DMS114 treated with DMSO at 0.1 percent for 48 hours (cell line): ENCODE measurements around the gene IVNS1ABP.
A peak's percentile ranks its signal among the peaks of the same experiment; 100 is the strongest.
"Not testable (repeated sequence)": the region's sequence is repeated elsewhere in the genome, so short reads cannot be mapped to it uniquely, and the experiment has no call there.

Experiments
- DNase-seq: peaks from one replicate; lab custom pipeline; 2025; ENCODE audit not compliant: unreplicated experiment; lab: John Stamatoyannopoulos, UW

Gene IVNS1ABP

DNA sequence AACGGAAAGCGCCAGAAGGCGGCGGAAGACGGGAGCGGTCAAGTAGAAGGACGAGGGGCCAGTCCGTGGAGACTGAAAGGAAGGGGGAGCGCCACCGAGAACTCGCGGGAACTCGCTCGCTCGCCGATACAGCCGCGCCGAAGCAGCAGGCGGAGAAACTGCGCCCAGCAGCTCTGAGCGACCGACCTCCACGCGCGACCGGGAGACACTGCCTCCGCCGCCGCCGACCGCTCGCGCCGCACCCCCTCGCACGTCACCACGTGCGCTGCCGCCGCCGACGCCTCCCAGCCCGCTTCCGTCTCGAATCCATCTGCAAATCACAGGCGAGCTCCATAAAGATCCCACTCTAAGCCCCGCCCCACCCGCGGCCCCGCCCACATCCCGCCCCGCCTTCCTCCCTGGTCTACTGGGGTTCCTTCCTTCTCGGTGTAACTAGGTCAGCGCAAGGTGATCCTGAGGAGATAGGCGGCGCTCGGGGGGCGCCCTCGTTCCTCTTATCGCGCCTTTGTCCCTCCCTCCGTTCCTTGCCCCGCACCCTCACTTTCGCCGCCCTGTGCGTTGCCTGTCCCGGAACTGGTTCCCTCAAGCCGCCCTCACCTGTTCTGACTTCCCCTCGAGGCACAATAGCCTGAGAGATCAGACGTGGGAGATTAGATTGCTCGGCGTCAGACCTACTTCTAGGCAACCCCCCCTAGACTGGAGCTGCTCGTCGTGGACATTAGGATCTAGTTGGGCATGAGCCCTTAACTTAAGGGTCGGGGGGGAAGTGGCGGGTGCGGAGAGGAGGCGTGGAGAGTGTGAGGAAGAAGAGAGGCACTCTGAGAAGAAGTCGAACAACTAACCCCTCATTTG is at the start of gene IVNS1ABP:
TSS of gene IVNS1ABP (minus strand) at position 210 of the 852 bp plus-strand sequence. CDS start 7,750 bp downstream, outside the sequence.
- DNase-seq, result peak; percentile 85

- no peak for DNase-seq
These were observed 48.9 kb upstream of the IVNS1ABP start for GRCh38 chr1:185365951-185366350.

GRCh38 chr1:185364528-185364927 is 47.5 kb upstream of the IVNS1ABP start:
- DNase-seq, result not testable (repeated sequence)

GRCh38 chr1:185363205-185363604 is 46.2 kb upstream of the IVNS1ABP start:
- DNase-seq, result no peak

- DNase-seq, result no peak
These were observed 43.7 kb upstream of the IVNS1ABP start for GRCh38 chr1:185360714-185361113.

DNA sequence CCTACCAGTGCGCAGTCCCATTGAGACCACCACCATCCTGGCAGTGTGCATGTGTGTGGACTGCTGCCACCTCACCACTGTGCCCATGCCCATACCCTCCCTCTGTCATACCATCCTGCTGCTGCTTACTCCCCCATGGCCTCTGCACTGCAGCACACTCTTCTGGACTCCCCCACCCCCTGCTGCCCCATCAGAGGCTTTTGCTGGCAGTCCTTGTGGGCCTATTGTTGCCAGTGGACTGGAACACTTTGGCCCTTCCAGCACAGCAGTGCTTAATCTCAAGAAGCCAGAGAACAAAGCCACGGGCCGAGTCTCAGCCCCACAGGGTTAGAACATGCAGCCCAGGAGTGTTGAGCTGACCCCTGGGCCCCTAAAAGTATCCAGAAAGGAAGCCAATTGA is 41.9 kb upstream of the IVNS1ABP start:
- no peak for DNase-seq

GRCh38 chr1:185355947-185356346 is 38.9 kb upstream of the IVNS1ABP start:
- no peak for DNase-seq

DNA sequence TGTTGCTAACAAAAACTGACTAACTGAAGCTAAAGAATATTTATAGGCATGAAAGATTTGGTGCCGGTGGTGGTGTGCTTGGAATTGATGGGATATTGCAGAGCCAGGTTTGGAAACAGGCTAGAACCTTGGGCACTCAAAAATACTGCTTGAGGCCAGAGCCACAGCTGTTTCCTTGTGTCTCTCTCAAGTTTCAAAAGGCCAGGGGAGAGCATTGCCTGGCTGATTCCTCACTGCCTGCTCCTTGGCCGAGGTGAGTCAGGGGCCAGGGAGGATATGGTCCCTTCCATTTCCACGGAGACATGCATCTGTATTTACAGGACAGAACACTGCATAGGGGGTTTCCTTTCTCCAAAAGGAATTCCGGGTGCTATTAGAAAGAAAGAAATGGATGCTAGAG is 36.1 kb upstream of the IVNS1ABP start:
- no peak for DNase-seq

DNA sequence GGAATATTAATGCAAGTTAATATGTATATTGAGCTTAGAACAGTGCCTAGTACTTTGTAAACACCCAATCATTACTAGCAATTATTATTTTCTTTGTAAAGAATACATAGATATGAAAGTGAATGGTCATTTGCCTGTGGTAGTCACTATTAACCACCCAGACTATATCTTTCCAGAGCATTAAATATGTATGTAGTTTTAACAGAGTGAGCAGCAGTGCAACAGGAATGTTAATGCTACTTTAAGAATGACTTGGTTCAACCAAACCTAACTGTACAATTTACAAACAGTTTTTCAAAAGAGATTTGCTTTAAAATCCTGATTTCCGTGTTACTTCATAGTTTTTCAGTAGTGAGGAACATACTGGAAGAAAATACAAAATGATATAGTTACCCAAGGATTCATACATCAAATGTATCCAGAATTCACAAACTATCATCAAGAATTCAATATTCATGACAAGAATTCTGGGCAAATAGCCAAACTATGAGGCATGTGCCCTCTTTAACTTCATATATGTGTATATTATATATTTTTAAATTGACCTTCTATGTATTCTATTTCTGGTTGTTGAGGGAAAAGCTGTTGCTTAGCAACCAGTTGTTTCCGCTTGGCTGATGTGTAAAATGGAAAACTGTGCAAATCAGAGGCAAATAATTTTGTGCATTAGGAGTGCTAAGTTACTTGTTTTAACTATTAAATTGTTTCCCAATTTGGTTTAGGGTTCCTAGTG is 34.9 kb upstream of the IVNS1ABP start:
- no peak for DNase-seq

DNA sequence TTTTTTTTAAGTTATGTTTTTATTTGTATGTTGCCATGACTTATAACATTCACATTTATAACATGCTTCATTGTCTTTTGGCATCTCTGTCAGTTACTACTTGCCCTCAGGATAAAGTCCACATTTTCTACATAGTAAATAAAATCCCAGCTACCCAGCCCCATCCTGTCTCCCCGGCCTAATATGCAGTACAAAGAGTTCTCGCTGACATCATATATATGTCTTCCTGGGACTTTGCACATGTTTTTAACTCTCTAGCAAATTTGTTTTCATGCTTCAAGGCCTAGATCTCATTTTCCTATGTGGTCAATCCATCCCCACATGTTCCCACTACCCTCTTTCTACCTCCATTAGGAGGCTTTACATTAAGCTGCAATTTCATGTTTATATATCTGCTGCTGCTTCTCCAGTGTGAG is 33.0 kb upstream of the IVNS1ABP start:
- no peak for DNase-seq

GRCh38 chr1:185349556-185349955 is 32.5 kb upstream of the IVNS1ABP start:
- DNase-seq, result no peak

DNA sequence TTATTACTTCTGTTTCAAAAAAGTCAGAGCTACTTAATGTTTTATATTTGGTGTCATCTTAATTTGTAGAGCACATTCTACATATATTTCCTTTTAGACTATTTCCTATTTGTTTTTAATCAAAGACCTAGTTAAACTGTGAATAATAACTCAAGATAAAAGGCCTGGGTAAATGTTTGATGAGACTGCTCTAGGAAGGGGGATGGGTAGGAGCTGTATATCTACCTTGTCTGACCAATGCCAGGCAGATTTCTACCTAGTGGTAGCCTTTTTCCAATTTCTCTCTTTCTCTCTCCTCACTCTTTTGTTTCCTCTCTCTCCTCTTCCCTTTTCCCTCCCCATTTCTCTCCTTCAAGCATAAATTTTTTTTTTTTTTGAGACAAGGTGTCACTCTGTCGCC is 31.9 kb upstream of the IVNS1ABP start:
- DNase-seq, result no peak

DNA sequence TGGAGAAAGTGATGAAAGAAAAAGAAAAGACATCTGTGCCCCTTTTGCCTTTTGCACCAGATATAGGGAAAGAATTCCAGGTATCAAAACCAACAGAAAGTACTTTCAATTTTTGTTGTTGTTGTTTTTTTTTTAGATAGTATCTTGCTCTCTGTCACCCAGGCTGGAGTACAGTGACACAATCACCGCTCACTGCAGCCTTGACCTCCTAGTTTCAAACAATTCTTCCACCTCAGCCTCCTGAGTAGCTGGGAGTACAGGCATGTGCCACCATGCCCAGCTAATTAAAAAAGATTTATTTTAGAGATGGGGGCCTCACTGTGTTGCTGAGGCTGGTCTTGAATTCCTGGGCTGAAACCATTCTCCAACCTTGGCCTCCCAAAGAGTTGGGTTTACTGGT is 31.3 kb upstream of the IVNS1ABP start:
- no peak for DNase-seq

- no peak for DNase-seq
These were observed 29.1 kb upstream of the IVNS1ABP start for GRCh38 chr1:185345913-185346720.

DNA sequence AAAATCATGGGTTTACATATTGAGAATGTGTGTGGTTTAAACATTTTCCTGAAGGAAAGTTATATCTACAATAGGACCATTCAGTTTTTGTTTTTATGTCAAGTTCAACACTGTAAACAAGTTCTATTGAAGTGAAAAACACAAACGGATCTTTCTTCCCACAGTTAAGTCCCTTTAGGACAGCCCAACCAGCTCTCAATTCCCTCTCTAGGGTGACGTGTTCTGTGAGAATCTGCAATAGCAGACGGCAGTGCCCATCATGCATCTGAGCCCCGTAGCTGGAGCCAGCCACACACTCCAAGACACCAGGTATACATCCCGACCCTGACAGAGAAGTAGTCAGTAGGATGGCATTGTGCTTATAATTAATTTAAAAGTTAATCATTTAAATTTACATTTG is 26.3 kb upstream of the IVNS1ABP start:
- DNase-seq, result no peak

- no peak for DNase-seq
These were observed 25.7 kb upstream of the IVNS1ABP start for GRCh38 chr1:185342672-185343259.

- no peak for DNase-seq
These were observed 25.0 kb upstream of the IVNS1ABP start for GRCh38 chr1:185342017-185342416.

- DNase-seq, result no peak
These were observed 24.2 kb upstream of the IVNS1ABP start for GRCh38 chr1:185341196-185341781.

DNA sequence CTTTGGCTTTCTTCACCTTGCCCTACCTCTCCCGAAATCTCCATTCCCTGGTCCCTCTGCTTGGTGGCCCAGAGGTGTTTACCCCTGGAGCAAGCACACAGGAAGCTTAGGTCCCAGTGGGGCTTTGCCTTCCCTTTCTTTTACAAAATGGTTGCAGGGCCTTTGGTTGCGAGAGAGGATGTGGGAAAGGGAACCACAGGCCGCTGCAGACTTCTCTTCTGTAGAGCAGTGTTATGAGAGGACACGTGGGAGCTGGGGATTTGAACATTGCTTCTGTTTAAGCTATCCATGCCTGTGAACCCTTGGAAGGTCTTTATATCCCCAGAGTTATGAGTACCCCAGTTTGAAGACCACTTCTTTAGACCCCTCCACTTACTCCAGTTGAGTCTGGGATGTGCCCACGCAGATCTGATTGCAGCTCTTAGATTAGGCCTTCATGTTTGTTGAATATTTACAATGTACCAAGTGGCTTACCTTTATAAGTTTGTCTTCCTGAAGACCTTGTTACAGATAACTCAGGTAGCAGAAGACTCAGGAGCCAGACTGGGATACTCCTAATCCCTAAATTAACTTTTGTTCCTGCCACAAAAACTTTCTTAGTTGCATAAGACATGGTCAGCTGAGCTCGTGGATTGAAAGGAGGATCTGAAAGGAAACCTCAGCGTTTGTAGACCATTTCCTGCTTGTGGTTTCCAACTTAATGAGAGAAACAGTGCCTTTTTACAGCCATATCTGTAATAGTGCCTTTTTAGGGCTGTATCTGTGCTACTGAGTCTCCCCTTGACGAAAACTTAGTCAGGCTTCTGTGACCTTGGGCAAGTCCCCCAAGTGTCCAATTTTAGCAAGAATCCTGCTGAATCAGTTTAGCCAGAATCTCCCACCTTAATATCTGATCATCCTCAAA is 21.9 kb upstream of the IVNS1ABP start:
- DNase-seq, result no peak

- no peak for DNase-seq
These were observed 20.2 kb upstream of the IVNS1ABP start for GRCh38 chr1:185337246-185337645.
